Mesothelial cell of epicardium (in vitro differentiated cells): ENCODE results near the gene SPEG. TPM values are rescaled to one million over a fixed set of nuclear protein-coding genes. Genes with fewer than 3 reads are reported as not detected.
A peak's percentile ranks its signal among the peaks of the same experiment; 100 is the strongest.

Source experiments
- DNase-seq, 2 experiments: peaks; one replicate each; pipeline ENCODE4 v3.0.0; 2021; ENCODE audit warnings: low spot score in 2 of 2; ENCODE audit not compliant: unreplicated experiment in 2 of 2
- H3K27ac Mint-ChIP-seq: 2 replicates; pipeline ENCODE4 v1.8.0; 2021; ENCODE audit warnings: mixed read lengths
- H3K27me3 Mint-ChIP-seq: 2 replicates; pipeline ENCODE4 v1.8.0; 2021; ENCODE audit warnings: low read depth, mixed read lengths
- H3K36me3 Mint-ChIP-seq: 2 replicates; pipeline ENCODE4 v1.8.0; 2021; ENCODE audit warnings: mixed read lengths
- H3K4me1 Mint-ChIP-seq: 2 replicates; pipeline ENCODE4 v1.8.0; 2021; ENCODE audit warnings: mixed read lengths
- H3K4me3 Mint-ChIP-seq: 2 replicates; pipeline ENCODE4 v1.8.0; 2021; ENCODE audit warnings: mild to moderate bottlenecking, moderate library complexity, mixed read lengths
- H3K9me3 Mint-ChIP-seq: 2 replicates; pipeline ENCODE4 v1.8.0; 2021; ENCODE audit warnings: mixed read lengths
- total RNA-seq: library from RNA; stranded (reverse); gene quantifications from 3 replicates; pipeline ENCODE4 v1.2.1, GENCODE V29; 2021
- TF ChIP-seq, protein P1 (sequence below): fragments of 200-600 bp; sonication (generic); IDR thresholded peaks from one replicate; pipeline ENCODE4 v1.5.0; 2021; ENCODE audit warnings: antibody characterized with exemption; ENCODE audit not compliant: unreplicated experiment

The SPEG gene
- total RNA-seq, 1 donor from 2014 or later: 97.7 TPM

DNA sequence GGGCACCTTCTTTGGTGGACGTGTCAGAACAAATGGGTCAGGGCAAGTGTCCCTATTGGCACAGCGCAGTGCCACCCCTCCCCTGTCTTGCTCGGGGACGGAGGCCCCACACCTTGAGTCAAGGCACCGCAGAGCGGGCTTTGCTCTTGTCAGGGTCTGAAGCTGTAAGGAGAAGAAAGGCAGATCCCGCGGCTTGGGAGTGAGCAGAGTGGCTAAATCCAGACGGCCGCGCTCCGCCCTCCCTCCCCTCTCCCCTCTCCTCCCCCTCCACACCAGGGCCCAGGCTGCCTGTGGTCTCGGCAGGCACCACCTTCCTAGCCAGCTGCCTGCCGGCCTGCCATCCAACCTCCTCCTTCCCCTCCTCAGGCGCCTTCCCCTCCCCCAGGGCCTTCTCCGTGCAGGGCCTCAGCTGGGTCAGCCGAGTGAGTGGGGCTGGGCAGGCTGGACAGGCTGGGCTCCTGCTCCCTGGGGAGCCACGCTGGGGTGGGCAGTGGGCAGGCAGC is 25.8 kb downstream of the SPEG start:
- Mint-ChIP-seq H3K4me1 (peaks cover 22% of the 10 kb centered on the region), H3K27ac (peak overlapping the region; percentile 82), H3K4me3 (peak overlapping the region; percentile 44), H3K27me3 (no peaks in the 10 kb centered on the region), H3K36me3 (peaks cover 12% of the 10 kb centered on the region), H3K9me3 (no peaks in the 10 kb centered on the region)
- peak in 1 of 2 experiments; percentile 62 for DNase-seq
- TF ChIP-seq, protein P1, sequence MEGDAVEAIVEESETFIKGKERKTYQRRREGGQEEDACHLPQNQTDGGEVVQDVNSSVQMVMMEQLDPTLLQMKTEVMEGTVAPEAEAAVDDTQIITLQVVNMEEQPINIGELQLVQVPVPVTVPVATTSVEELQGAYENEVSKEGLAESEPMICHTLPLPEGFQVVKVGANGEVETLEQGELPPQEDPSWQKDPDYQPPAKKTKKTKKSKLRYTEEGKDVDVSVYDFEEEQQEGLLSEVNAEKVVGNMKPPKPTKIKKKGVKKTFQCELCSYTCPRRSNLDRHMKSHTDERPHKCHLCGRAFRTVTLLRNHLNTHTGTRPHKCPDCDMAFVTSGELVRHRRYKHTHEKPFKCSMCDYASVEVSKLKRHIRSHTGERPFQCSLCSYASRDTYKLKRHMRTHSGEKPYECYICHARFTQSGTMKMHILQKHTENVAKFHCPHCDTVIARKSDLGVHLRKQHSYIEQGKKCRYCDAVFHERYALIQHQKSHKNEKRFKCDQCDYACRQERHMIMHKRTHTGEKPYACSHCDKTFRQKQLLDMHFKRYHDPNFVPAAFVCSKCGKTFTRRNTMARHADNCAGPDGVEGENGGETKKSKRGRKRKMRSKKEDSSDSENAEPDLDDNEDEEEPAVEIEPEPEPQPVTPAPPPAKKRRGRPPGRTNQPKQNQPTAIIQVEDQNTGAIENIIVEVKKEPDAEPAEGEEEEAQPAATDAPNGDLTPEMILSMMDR: no peak

DNA sequence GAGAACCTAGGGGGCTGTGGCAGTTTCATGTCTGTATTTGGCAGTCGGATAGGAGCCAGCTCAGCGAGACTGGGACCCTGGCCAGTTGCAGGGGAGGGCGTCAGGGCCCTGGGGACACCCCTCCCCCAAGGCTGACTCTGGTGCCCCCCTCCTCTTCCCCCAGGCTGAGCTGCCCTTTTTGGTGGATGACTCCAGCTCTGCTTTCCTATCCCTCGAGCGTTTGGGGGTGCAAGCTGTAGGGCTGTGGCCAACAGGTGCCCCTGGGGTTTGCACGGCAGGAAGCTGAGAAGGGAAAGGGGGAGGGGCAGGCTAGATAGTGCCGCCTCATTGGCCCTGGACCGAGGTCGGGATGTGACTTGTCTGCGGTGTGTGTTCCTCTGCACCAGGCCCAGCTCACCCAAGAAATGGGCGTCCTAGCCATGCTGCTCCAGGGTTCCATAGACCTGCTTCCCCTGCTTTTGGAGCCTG is 26.4 kb downstream of the SPEG start:
- Mint-ChIP-seq H3K4me3 (no peak overlapping the region), H3K27me3 (no peaks in the 10 kb centered on the region), H3K36me3 (peaks cover 8% of the 10 kb centered on the region), H3K4me1 (peaks cover 22% of the 10 kb centered on the region), H3K9me3 (no peaks in the 10 kb centered on the region), H3K27ac (no peak overlapping the region)
- TF ChIP-seq, protein P1: no peak
- DNase-seq: no peak

DNA sequence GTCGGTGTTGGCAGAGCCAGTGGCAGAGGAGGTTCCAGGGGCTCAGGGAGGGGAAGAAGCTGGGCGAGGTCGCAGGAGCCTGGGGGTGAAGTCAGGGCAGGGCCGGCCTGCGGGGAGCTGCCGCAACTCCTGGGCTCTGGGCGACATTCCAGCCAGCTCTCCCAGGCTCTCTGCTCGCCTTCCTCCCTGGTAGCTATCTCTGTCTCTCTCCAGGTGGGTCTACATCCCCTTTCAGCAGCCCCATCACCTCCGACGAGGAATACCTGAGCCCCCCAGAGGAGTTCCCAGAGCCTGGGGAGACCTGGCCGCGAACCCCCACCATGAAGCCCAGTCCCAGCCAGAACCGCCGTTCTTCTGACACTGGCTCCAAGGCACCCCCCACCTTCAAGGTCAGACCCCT is 27.0 kb downstream of the SPEG start:
- peaks cover 10% of the 10 kb centered on the region for H3K36me3 Mint-ChIP-seq
- H3K27me3 Mint-ChIP-seq: no peaks in the 10 kb centered on the region
- H3K9me3 Mint-ChIP-seq: no peaks in the 10 kb centered on the region
- no peak for DNase-seq
- H3K27ac Mint-ChIP-seq: no peak overlapping the region
- peaks cover 22% of the 10 kb centered on the region for H3K4me1 Mint-ChIP-seq
- H3K4me3 Mint-ChIP-seq: no peak overlapping the region
- TF ChIP-seq, protein P1: no peak

DNA sequence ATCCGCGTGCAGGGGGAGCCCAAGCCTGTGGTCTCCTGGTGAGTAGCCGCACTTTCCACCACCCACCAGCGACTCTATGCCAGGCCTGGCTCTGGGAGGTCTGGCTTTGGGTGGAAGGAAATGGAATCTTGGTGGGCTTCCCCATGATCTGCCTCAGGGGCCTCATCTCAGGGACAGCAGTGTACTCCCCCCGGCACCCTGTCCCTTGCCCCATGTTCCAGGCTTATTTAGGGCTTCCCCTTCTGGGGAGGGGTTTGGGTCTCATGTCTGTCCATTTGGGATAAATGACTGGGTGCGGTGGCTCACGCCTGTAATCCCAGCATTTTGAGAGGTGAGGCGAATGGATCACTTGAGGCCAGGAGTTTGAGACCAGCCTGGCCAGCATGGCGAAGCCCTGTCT is 27.7 kb downstream of the SPEG start:
- H3K4me3 Mint-ChIP-seq: no peak overlapping the region
- H3K9me3 Mint-ChIP-seq: no peaks in the 10 kb centered on the region
- no peak for DNase-seq
- TF ChIP-seq, protein P1: no peak
- H3K27ac Mint-ChIP-seq: no peak overlapping the region
- no peaks in the 10 kb centered on the region for H3K27me3 Mint-ChIP-seq
- peaks cover 25% of the 10 kb centered on the region for H3K4me1 Mint-ChIP-seq
- H3K36me3 Mint-ChIP-seq: peaks cover 13% of the 10 kb centered on the region

DNA sequence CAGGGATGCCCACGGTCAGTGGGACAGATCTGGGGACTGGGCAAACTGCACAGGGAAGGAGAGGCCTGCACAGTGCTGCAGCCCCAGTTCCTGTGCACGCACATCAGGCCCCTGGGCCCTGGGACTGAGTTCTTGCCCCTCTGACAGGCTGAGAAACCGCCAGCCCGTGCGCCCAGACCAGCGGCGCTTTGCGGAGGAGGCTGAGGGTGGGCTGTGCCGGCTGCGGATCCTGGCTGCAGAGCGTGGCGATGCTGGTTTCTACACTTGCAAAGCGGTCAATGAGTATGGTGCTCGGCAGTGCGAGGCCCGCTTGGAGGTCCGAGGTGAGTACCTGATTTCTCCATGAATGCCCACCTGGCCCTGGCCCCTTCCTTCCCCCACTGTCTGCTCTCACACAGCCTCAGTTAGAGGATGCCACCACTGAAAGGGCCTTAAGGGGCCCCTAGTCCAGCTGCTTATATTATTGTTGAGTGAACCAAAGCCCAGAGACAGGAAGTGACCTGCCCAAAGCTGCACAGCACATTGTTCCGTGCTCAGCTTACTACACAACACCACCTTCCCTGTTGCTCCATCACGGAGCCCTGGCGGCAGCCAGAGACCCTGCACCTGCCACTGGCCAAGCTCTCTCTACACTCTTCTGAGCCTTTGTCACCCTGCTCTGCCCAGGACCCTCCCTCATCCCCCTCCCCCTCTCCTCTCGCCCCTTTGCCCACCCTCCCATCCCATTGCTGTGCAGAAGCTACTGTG is 29.8 kb downstream of the SPEG start:
- H3K27ac Mint-ChIP-seq: no peak overlapping the region
- TF ChIP-seq, protein P1: no peak
- DNase-seq: no peak
- H3K9me3 Mint-ChIP-seq: no peaks in the 10 kb centered on the region
- H3K4me1 Mint-ChIP-seq: peaks cover 22% of the 10 kb centered on the region
- peaks cover 13% of the 10 kb centered on the region for H3K36me3 Mint-ChIP-seq
- no peak overlapping the region for H3K4me3 Mint-ChIP-seq
- H3K27me3 Mint-ChIP-seq: no peaks in the 10 kb centered on the region
